Measurements from ENCODE around the gene KIR3DL3. TPM values are rescaled to one million over a fixed set of nuclear protein-coding genes. Genes with fewer than 3 reads are reported as not detected.
"Not testable (repeated sequence)": the region's sequence is repeated elsewhere in the genome, so short reads cannot be mapped to it uniquely, and the experiment has no call there.

Gene KIR3DL3
- polyA plus RNA-seq (ENCODE audit: insufficient read length in 4 of 4), result not detected

- no peak for DNase-seq (ENCODE audit: low read depth in 4 of 4, low spot score in 3 of 4)
Measured at GRCh38 chr19:54724142-54724541, at the start of gene KIR3DL3. TSS of gene KIR3DL3 (plus strand) at chr19:54724442. CDS start at chr19:54724497, 55 bp downstream.

GRCh38 chr19:54676210-54676834, 47.9 kb upstream of the KIR3DL3 start:
- DNase-seq (ENCODE audit: low read depth in 4 of 4, low spot score in 3 of 4), result peak in 1 of 4 donors; percentile 9

DNA sequence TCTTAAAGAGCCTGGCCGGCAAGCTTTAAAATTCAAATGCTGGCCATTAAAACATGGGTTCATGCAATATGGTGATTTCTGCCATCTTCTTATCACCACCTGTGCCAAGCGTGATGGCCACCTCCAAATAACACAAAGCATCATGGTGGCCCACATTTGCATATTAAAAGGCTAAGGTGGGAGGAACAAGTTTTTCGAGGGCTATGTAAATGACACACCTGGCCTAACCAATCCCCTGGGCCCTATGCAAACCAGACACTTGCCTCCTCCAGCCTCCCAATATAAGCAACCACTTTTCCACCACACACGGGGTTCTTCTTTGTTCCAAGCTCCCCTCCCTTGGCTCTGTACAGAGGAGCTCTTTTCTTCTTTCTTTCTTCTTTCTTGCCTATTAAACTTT, 47.0 kb upstream of the KIR3DL3 start:
- DNase-seq (ENCODE audit: low read depth in 4 of 4, low spot score in 3 of 4), result no peak

DNA sequence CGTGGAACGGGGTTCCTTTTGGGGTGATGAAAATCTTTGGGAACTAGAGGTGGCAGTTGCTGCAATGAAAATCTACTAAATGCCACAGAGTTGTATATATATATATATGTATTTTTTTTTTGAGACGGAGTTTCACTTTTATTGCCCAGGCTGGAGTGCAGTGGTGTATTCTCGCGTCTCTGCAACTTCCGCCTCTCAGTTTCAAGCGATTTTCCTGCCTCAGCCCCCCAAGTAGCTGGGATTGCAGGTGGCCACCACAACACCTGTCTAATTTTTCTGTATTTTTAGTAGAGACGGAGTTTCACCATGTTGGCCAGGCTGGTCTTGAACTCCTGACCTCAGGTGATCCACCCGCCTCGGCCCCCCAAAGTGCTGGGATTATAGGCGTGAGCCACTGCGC, 42.6 kb upstream of the KIR3DL3 start:
- DNase-seq (ENCODE audit: low read depth in 4 of 4, low spot score in 3 of 4), result not testable (repeated sequence)

DNA sequence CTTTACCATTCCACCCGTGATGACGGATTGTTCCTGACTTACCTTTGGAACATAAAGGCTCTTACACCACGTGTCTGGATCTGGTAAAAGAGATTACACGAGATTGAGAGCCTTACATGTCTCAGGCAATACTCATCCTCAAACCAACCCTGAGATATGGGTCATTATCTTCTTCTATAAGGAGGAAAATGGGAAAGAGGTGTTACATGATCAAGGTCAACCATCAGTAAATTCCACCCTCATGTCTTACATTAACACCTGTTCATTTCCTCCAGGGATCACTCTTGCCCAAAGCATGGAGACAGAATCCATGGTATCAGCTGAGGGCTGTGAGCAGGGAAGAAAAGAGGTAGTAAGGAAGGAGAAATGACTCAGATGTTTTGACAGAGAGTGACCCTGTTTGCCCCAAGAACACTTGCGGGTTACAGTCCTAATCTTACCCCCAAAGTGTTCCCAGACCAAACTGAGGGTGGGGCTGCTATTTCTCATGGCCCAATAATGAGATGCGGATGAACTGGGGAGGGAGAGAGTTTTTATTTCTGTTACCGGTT, 41.9 kb upstream of the KIR3DL3 start:
- no peak for DNase-seq (ENCODE audit: low read depth in 4 of 4, low spot score in 3 of 4)

DNA sequence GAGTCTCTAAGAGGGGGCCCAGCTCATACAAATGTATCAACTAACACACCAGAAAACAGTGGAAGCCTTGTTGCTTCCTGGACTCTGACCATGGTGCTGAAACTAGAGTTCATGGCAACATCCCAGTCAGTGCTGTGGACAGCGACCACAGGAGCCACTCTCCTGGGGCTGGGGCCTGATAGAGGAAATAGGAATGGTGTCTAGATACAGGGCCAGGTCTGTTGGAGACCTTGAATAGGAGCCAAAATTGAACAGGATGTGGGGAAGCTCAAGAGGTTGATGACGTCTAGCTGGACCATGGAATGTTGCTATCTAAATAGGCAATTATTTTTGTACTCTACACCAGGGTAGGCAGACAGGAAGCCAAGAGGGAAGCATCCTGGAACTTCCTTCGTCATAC, 39.7 kb upstream of the KIR3DL3 start:
- DNase-seq (ENCODE audit: low read depth in 4 of 4, low spot score in 3 of 4), result peak; percentile 14 to 63 (median 52)

DNA sequence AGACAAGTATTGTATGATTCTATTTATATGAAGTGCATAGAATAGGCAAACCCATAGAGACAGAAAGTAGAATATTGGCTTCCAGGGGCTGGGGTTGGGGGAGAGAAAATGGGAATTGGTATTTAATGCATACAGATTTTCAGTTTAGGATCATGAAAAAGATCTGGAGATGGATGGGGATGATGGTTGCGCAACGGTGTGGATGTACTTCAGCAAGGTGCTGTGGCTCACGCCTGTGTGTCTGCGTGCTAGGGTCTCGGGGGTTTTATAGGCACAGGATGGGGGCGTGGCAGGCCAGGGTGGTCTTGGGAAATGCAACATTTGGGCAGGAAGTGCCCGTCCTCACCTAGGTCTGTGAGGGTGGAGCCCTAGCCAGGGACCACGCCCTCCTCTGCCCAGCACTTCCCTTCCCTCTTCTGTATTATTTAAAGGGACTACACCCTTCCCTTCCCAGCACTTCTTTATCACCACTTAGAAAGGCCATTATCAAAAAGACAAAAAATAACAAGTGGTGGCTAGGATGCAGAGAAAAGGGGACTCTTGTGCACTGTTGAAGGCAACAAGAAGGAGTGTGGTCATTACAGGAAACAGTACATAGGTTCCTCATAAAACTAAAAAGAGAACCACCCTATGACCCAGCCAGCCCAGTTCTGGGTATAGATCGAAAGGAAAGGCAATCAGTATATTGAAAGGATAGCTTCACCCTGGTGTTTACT, 32.5 kb upstream of the KIR3DL3 start:
- no peak for DNase-seq (ENCODE audit: low read depth in 4 of 4, low spot score in 3 of 4)

GRCh38 chr19:54692298-54692615, 32.0 kb upstream of the KIR3DL3 start:
- no peak for DNase-seq (ENCODE audit: low read depth in 4 of 4, low spot score in 3 of 4)

DNA sequence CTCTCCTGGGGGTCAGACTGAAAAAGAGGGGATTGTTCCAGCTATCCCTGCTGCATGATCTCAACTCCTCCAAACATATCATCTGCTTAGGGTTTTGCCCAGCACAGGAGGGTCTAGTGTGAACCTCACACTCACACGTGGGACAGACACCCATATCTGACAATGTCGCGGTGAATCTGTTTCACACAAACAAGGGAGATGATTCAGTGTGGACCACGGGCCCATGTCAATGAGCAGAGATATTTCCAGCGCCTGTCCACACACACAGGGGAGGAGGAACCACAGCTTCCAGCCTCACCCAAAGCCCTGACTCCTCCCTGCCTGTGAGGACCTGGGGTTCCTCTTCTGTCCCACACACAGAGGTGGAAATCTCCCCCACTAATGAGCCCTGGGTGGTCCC, 29.6 kb upstream of the KIR3DL3 start:
- no peak for DNase-seq (ENCODE audit: low read depth in 4 of 4, low spot score in 3 of 4)

GRCh38 chr19:54696117-54696548, 28.1 kb upstream of the KIR3DL3 start:
- DNase-seq (ENCODE audit: low read depth in 4 of 4, low spot score in 3 of 4), result no peak

GRCh38 chr19:54696766-54697165, 27.5 kb upstream of the KIR3DL3 start:
- DNase-seq (ENCODE audit: low read depth in 4 of 4, low spot score in 3 of 4), result no peak

DNA sequence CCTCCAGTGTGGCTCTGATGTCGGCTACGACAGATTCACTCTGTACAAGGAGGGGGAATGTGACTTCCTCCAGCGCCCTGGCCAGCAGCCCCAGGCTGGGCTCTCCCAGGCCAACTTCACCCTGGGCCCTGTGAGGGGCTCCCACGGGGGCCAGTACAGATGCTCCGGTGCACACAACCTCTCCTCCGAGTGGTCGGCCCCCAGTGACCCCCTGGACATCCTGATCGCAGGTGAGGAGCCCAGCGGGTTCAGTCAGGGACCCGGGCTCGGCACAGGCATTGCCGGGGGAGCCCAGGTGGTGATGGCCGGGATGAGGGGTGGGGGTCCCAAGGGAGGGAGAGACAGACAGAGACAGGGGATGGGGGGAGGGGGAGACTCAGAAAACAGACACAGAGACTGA, 26.5 kb upstream of the KIR3DL3 start:
- DNase-seq (ENCODE audit: low read depth in 4 of 4, low spot score in 3 of 4), result not testable (repeated sequence)

DNA sequence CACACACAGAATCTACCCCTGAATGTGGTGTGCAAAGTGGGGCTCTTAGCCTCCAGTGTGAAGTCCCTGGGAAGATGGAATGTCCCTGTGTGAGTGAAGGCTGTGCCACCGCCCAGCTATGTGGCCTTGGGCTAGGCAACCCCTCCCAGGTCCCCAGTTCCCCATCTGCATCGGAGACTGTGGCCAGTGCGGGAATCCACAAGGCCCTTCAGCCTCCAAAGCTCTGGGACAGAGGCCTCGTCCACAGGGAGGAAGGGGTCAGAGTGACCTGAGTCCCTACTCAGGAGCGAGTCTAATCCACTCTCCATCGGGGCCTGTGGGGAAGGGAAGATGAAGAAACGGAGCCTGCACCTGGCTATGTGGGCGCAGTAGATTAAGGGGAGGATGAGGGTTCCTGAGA, 19.3 kb upstream of the KIR3DL3 start:
- DNase-seq (ENCODE audit: low read depth in 4 of 4, low spot score in 3 of 4), result no peak

GRCh38 chr19:54707962-54708361, 16.3 kb upstream of the KIR3DL3 start:
- DNase-seq (ENCODE audit: low read depth in 4 of 4, low spot score in 3 of 4), result no peak

GRCh38 chr19:54708781-54709180, 15.5 kb upstream of the KIR3DL3 start:
- no peak for DNase-seq (ENCODE audit: low read depth in 4 of 4, low spot score in 3 of 4)

DNA sequence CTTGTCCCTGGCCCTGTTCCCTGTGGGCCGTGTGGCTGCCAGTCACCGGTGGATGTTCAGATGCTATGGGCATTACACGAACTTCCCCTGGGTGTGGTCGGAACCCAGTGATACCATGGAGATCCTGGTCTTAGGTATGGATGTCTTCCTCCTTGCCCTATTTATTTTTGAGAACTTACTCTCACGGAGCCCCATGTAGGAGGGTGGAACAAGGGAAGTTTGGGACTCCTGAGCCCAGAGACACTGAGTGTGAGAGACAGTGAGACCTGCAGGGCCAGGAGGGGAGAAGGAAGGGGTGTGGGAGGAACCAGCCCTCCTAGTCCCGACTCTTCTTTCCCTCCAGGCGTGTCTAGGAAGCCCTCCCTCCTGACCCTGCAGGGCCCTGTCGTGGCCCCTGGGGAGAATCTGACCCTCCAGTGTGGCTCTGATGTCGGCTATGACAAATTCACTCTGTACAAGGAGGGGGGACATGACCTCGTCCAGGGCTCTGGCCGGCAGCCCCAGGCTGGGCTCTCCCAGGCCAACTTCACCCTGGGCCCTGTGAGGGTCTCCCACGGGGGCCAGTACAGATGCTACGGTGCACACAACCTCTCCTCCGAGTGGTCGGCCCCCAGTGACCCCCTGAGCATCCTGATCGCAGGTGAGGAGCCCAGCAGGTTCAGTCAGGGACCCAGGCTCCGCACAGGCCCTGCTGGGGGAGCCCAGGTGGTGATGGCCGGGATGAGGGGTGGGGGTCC, 14.9 kb upstream of the KIR3DL3 start:
- no peak for DNase-seq (ENCODE audit: low read depth in 4 of 4, low spot score in 3 of 4)

- not testable (repeated sequence) for DNase-seq (ENCODE audit: low read depth in 4 of 4, low spot score in 3 of 4)
Measured at GRCh38 chr19:54709956-54710355, 14.3 kb upstream of the KIR3DL3 start.

DNA sequence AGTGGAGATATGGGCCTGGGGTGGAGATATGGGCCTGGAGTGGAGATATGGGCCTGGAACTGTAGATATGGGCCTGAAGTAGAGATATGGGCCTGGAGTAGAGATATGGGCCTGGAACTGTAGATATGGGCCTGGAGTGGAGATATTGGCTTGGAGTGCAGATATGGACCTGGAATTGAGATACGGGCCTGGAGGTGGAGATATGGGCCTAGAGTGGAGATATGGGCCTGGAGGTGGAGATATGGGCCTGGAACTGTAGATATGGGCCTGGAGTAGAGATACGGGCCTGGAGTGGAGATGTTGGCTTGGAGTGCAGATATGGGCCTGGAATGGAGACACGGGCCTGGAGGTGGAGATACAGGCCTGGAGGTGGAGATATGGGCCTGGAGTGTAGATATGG, 402 bp downstream of the KIR3DL3 start:
- no peak for DNase-seq (ENCODE audit: low read depth in 4 of 4, low spot score in 3 of 4)

- no peak for DNase-seq (ENCODE audit: low read depth in 4 of 4, low spot score in 3 of 4)
Measured at GRCh38 chr19:54725321-54725720, 1.1 kb downstream of the KIR3DL3 start.

GRCh38 chr19:54727562-54727961, 3.3 kb downstream of the KIR3DL3 start:
- DNase-seq (ENCODE audit: low read depth in 4 of 4, low spot score in 3 of 4), result no peak

- no peak for DNase-seq (ENCODE audit: low read depth in 4 of 4, low spot score in 3 of 4)
Measured at GRCh38 chr19:54728167-54728566, 3.9 kb downstream of the KIR3DL3 start.

Data from left renal pelvis (tissue), 4 donors.